ENCODE results near the gene C10orf105. TPM values are rescaled to one million over a fixed set of nuclear protein-coding genes. Genes with fewer than 3 reads are reported as not detected.

Gene C10orf105
- total and polyA plus RNA-seq, 2 of the 8 experiments (the other 6 are each of a cell fraction or from before 2014, with no cell fraction given): 0.71 to 0.73 TPM

DNA sequence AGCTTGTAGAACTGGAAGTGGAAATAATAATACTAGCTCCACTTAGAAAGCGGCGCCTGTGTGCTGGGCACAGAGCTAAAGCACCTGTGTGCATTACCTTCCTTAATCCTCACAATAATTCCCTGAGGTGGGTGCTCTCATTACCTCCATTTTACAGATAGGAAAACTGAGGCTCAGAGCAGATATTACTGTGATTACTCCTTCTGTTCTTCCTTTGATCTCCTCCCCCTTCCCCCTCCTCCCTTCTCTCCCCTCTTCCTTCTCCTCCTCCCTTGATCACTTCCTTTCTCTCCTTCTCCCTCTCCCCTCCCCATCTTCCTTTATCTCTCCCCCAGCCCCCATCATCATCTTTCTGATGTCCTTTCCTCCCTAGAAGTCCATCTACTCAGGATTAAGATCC lies 55.0 kb downstream of the C10orf105 start:
- POLR2A ChIA-PET (ENCODE audit: partially characterized antibody): interaction anchor here (0.7 kb wide), 1 partner anchor 185 kb away, joined by 3 read pairs; no protein-coding TSS in a partner anchor
- CTCF ChIA-PET (ENCODE audit: partially characterized antibody): interaction anchor here (0.5 to 3.7 kb wide), 19 partner anchors 8 to 831 kb away, joined by 3 to 35 read pairs (median 4); no protein-coding TSS in a partner anchor
- 0 out of 2 replicates have a peak, but pooled peaks have one; percentile 27 for TF ChIP-seq KDM1A (IDR thresholded peaks at IDR 0.05; ENCODE audit: borderline replicate concordance, low read length)
- no peak for TF ChIP-seq SP2 (IDR thresholded peaks at IDR 0.05; ENCODE audit: low read length)
- TF ChIP-seq CEBPB (IDR thresholded peaks at IDR 0.05; ENCODE audit: low read depth, low read length): no peak
- TF ChIP-seq TBP (IDR thresholded peaks at IDR 0.05; ENCODE audit: low read depth, low read length): no peak
- Histone ChIP-seq H4K91ac (replicated peaks; ENCODE audit: insufficient read length, low read length) (no peak overlapping the region), H3K9ac (replicated peaks in 1 of 4; ENCODE audit: extremely low read depth in 1 of 4, low read depth in 3 of 4, low read length in 3 of 4) (no peak overlapping the region), H3K27ac (ENCODE audit: low read depth, low read length) (no peak overlapping the region), H3K14ac (ENCODE audit: insufficient read length) (no peak overlapping the region), H3K23ac (ENCODE audit: insufficient read length) (no peak overlapping the region), H3K79me1 (ENCODE audit: low read depth, low read length) (no peaks in the 10 kb centered on the region), H3K27me3 (replicated peaks in 1 of 4; ENCODE audit: control insufficient read depth in 3 of 4, extremely low read depth in 1 of 4, insufficient read depth in 3 of 4, low read length in 3 of 4) (no peaks in the 10 kb centered on the region; a peak in 2 of 7 replicates), H3K56ac (replicated peaks; ENCODE audit: insufficient read length, low read depth, low read length) (no peak overlapping the region), H2AFZ (ENCODE audit: low read length) (no peak overlapping the region), H3K4ac (replicated peaks; ENCODE audit: insufficient read length, low read depth, low read length) (no peak overlapping the region), H2AK5ac (ENCODE audit: low read depth, low read length) (no peak overlapping the region), H3K36me3 (ENCODE audit: control insufficient read depth in 2 of 4, insufficient read depth in 4 of 4, low read length in 3 of 4) (no peaks in the 10 kb centered on the region), H4K5ac (ENCODE audit: insufficient read length, low read depth, low read length) (no peak overlapping the region), H2BK5ac (ENCODE audit: low read depth, low read length) (no peak overlapping the region), H3K79me2 (ENCODE audit: control insufficient read depth in 1 of 2, insufficient read depth in 2 of 2, low read length in 2 of 2) (no peaks in the 10 kb centered on the region), H3K4me3 (ENCODE audit: extremely low read depth in 1 of 4, insufficient read depth in 2 of 4, low read depth in 3 of 4, low read length in 4 of 4) (no peak overlapping the region), H2BK120ac (replicated peaks; ENCODE audit: low read depth, low read length) (no peak overlapping the region), H3K18ac (ENCODE audit: extremely low read depth, low read length) (no peak overlapping the region), H2BK15ac (ENCODE audit: low read length) (no peak overlapping the region; the same call in 1 of the 2 replicates), H3K23me2 (ENCODE audit: low read depth, low read length) (no peaks in the 10 kb centered on the region), H3K4me2 (ENCODE audit: insufficient read depth in 1 of 2, low read depth in 2 of 2, low read length in 2 of 2) (no peak overlapping the region), H2BK20ac (ENCODE audit: low read length) (no peak overlapping the region), H4K8ac (ENCODE audit: extremely low read depth, insufficient read depth, low read length) (no peak overlapping the region), H3K4me1 (replicated peaks in 1 of 4; ENCODE audit: control insufficient read depth in 3 of 4, insufficient read depth in 4 of 4, low read length in 3 of 4) (peaks cover 9 to 12% (median 9%) of the 10 kb centered on the region in 4 experiments), H3K9me3 (ENCODE audit: insufficient read depth in 2 of 2, low read depth in 1 of 2, low read length in 1 of 2) (no peaks in the 10 kb centered on the region), H2BK12ac (ENCODE audit: low read depth, low read length) (no peak overlapping the region), H4K20me1 (replicated peaks in 1 of 2; ENCODE audit: control insufficient read depth in 1 of 2, insufficient read depth in 2 of 2, low read length in 2 of 2) (no peaks in the 10 kb centered on the region)
- DNase-seq (ENCODE audit: low read depth in 1 of 2, low spot score in 2 of 2) (no peak), FAIRE-seq (no peak)
- WGBS, 2 experiments (ENCODE audit: extremely low coverage in 1 of 2, insufficient coverage in 1 of 2, insufficient read length in 1 of 2, insufficient replicate concordance in 2 of 2, low coverage in 1 of 2, low lambda C conversion rate in 2 of 2, missing lambda C conversion rate in 1 of 2): 50% methylated on average over 2 of the region's 2 CpGs; no CpG with 5 or more reads in 1 of the 2 experiments
